Vagina (tissue), 2 donors: Measurements from ENCODE around the gene EVC2.

ENCODE experiments used
- POLR2A ChIP-seq, 2 donors: fragments of 450-650 bp; IDR thresholded peaks; one replicate each; pipeline ENCODE4 v1.6.1; 2017; ENCODE audit warnings: antibody characterized with exemption in 2 of 2, mild to moderate bottlenecking in 2 of 2, moderate library complexity in 2 of 2
- TF ChIP-seq, protein P1 (sequence below), 3 experiments: fragments of 450-650 bp in 2 of 3; fragments of 200-600 bp in 1 of 3; sonication (generic) in 1 of 3; IDR thresholded peaks; one replicate each; pipeline ENCODE4 v1.5.1; 2017 to 2019; ENCODE audit warnings: antibody characterized with exemption in 3 of 3, mild to moderate bottlenecking in 2 of 3, moderate library complexity in 2 of 3

DNA sequence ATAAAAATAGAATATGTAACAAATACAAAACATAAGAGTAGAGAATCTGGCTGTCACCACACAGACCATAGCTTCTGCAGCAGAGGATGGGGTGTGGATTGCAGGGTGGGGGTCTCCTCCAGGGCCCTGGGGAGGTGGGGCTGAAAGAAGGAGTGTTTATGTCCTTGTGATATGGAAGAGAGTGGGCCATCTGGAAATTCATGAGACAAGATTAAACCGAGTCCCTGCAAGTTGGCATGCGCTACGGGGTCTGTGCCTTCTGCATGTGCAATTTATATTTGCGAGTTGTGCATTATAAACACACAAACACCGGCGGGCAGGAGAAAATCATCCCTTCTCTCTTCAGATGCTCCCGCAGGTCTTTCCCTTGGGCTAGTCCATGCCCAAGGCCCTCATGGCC, 145.9 kb downstream of the EVC2 start:
- no peak for TF ChIP-seq POLR2A (IDR thresholded peaks at IDR 0.05)
- TF ChIP-seq, protein P1, sequence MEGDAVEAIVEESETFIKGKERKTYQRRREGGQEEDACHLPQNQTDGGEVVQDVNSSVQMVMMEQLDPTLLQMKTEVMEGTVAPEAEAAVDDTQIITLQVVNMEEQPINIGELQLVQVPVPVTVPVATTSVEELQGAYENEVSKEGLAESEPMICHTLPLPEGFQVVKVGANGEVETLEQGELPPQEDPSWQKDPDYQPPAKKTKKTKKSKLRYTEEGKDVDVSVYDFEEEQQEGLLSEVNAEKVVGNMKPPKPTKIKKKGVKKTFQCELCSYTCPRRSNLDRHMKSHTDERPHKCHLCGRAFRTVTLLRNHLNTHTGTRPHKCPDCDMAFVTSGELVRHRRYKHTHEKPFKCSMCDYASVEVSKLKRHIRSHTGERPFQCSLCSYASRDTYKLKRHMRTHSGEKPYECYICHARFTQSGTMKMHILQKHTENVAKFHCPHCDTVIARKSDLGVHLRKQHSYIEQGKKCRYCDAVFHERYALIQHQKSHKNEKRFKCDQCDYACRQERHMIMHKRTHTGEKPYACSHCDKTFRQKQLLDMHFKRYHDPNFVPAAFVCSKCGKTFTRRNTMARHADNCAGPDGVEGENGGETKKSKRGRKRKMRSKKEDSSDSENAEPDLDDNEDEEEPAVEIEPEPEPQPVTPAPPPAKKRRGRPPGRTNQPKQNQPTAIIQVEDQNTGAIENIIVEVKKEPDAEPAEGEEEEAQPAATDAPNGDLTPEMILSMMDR (IDR thresholded peaks at IDR 0.05) = no peak
